Neural crest cell (in vitro differentiated cells): Measurements from ENCODE around the gene EPHA1. TPM values are rescaled to one million over a fixed set of nuclear protein-coding genes. Genes with fewer than 3 reads are reported as not detected.
"Not testable (repeated sequence)": the region's sequence is repeated elsewhere in the genome, so short reads cannot be mapped to it uniquely, and the experiment has no call there.

Experiments
- DNase-seq: peaks from one replicate; pipeline ENCODE4 v3.0.0; 2021; ENCODE audit warnings: low read depth, mixed read lengths, low spot score
- H3K27ac Mint-ChIP-seq: one replicate; pipeline ENCODE4 v1.8.0; 2021; ENCODE audit warnings: mild to moderate bottlenecking, mixed read lengths; ENCODE audit not compliant: unreplicated experiment
- H3K27me3 Mint-ChIP-seq: 2 replicates; pipeline ENCODE4 v1.8.0; 2021; ENCODE audit warnings: low read depth, mild to moderate bottlenecking, mixed read lengths
- H3K36me3 Mint-ChIP-seq: 2 replicates; pipeline ENCODE4 v1.8.0; 2021; ENCODE audit warnings: low read depth, mild to moderate bottlenecking, mixed read lengths
- H3K4me1 Mint-ChIP-seq: 2 replicates; pipeline ENCODE4 v1.8.0; 2021; ENCODE audit warnings: mixed read lengths
- H3K4me3 Mint-ChIP-seq: one replicate; pipeline ENCODE4 v1.8.0; 2021; ENCODE audit warnings: mild to moderate bottlenecking, mixed read lengths
- H3K9me3 Mint-ChIP-seq: 2 replicates; pipeline ENCODE4 v1.8.0; 2021; ENCODE audit warnings: mixed read lengths
- total RNA-seq: library from RNA; stranded (reverse); gene quantifications from 2 replicates; pipeline ENCODE4 v1.2.1, GENCODE V29; 2021
- TF ChIP-seq, protein P1 (sequence below): fragments of 200-600 bp; sonication (generic); conservative IDR thresholded peaks from 2 replicates; pipeline ENCODE4 v1.5.0; 2021; ENCODE audit warnings: antibody characterized with exemption, mild to moderate bottlenecking

EPHA1 gene
- total RNA-seq, 1 donor from 2014 or later = not detected

DNA sequence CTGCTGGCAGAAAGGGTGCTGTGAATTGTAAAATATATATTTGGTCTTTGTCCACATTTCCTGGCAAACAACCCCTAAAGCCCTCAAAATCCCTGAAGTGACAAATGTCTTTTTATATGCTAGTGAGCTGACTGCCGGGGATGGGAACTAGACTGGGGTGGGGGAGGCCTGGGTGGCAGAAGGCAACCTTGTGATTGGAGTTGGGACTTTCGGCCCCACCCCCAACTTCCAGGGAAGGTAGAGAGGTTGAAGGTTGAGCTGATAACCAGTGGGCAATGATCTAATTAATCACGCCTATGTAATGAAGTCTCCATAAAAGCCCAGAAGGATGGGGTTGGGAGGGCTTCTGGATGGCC is 2.7 kb downstream of the EPHA1 start:
- Mint-ChIP-seq H3K4me1 (peaks cover 38% of the 10 kb centered on the region), H3K36me3 (no peaks in the 10 kb centered on the region), H3K4me3 (no peak overlapping the region), H3K27me3 (peaks cover 32% of the 10 kb centered on the region), H3K9me3 (no peaks in the 10 kb centered on the region), H3K27ac (no peak overlapping the region)
- DNase-seq = no peak
- TF ChIP-seq, protein P1, sequence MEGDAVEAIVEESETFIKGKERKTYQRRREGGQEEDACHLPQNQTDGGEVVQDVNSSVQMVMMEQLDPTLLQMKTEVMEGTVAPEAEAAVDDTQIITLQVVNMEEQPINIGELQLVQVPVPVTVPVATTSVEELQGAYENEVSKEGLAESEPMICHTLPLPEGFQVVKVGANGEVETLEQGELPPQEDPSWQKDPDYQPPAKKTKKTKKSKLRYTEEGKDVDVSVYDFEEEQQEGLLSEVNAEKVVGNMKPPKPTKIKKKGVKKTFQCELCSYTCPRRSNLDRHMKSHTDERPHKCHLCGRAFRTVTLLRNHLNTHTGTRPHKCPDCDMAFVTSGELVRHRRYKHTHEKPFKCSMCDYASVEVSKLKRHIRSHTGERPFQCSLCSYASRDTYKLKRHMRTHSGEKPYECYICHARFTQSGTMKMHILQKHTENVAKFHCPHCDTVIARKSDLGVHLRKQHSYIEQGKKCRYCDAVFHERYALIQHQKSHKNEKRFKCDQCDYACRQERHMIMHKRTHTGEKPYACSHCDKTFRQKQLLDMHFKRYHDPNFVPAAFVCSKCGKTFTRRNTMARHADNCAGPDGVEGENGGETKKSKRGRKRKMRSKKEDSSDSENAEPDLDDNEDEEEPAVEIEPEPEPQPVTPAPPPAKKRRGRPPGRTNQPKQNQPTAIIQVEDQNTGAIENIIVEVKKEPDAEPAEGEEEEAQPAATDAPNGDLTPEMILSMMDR = no peak

DNA sequence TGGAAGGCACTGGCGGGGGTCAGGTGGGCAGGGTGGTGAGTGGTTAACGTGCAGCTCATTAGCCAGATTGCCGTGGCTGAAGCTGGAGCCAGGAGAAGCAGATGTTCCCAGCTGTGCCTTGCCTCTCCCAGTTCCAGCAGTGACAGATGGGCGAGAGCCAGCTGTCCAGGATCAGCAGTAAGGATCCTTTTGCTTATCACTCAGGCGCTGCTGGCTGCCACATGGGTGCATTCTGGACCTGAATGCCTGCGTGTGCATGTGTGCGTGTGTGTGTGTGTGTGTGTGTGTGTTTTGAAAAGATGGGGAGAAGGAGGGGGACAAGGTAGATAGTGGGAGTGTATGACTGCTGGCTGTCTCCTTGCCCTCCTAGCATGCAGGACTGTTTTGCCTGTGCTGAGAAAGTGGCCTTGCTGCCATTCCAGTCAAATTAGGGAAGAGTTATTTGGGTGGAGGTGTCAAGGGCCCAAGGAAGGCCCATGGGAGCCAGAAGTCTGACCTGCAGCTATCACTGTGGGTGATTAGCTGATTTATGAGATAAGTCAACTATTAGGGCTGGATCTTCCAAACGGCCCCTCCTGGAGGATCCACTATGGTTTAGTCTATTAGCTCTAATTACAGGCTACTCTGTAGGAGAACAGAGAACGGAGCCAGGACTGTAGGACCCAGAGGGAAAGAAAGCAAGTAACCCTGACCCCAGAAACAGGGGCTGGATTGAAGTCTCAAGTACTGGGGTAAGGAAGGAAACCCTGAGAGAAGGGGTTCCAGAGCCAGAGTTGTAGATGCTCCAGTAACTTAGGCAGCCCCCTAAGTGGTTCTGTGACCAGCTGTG is 3.3 kb downstream of the EPHA1 start:
- Mint-ChIP-seq H3K27me3 (peaks cover 29% of the 10 kb centered on the region), H3K36me3 (no peaks in the 10 kb centered on the region), H3K4me1 (peaks cover 34% of the 10 kb centered on the region), H3K27ac (no peak overlapping the region), H3K9me3 (no peaks in the 10 kb centered on the region), H3K4me3 (no peak overlapping the region)
- TF ChIP-seq, protein P1 = no peak
- no peak for DNase-seq

DNA sequence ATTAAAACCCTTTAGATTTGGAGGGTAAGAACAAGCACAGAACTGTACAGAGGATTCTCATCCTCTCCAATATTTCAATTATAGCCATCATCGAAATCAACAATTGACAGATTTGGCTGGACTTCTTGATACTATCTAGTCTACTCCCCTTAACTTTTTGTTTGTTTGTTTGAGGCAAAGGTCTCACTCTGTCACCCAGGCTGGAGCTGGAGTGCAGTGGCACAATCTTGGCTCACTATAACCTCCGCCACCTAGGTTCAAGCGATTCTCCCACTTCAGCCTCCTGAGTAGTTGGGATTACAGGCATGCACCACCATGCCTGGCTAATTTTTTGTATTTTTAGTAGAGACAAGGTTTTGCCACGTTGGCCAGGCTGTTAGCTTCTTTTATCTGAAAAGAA is 6.4 kb downstream of the EPHA1 start:
- not testable (repeated sequence) for H3K9me3 Mint-ChIP-seq, DNase-seq, H3K27me3 Mint-ChIP-seq, H3K36me3 Mint-ChIP-seq, H3K4me3 Mint-ChIP-seq, H3K27ac Mint-ChIP-seq
- peaks cover 14% of the 10 kb centered on the region for H3K4me1 Mint-ChIP-seq

DNA sequence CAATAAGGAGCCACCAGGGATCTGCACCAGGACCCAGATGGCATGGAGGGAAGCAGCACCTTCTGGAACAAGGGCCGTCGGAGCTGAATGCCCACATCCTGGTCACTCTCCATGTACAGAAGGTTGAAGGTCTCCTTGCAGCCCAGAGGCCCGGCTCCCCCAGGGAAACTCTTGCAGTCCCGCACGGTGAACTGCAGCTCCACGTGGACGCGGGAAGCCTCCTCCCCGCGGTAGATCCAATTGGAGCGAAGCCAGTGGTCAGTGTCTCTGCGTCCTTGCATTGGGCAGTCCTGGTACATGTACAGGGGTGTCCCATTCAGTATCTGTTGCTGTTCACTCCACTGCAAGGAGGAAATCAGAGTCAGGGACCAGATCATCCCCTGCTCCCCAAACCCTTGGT is 7.4 kb downstream of the EPHA1 start:
- Mint-ChIP-seq H3K4me3 (no peak overlapping the region), H3K4me1 (peaks cover 13% of the 10 kb centered on the region), H3K9me3 (no peaks in the 10 kb centered on the region), H3K27me3 (peaks cover 5% of the 10 kb centered on the region), H3K27ac (no peak overlapping the region), H3K36me3 (no peaks in the 10 kb centered on the region)
- DNase-seq = no peak
- TF ChIP-seq, protein P1 = no peak

DNA sequence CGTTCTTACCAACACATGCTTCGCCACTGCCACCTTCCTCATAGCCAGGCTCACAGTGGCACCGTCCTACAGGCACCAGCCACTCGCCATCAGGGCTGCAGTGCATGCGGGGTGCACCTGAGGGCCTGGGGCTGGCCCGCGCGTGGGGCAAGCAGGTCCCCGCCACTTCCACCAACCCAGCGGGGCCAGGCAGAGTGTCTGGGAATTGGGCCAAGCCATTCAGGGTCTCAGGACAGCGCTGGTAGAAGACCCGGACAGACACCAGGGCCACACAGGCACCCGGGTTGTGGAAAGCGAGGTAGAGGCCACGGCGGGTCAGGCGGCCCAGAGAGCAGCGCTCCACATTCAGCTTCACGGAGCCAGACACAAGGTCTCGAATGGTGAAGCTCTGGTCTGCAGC is 9.0 kb downstream of the EPHA1 start:
- Mint-ChIP-seq H3K4me3 (no peak overlapping the region), H3K27ac (no peak overlapping the region), H3K36me3 (no peaks in the 10 kb centered on the region), H3K27me3 (no peaks in the 10 kb centered on the region), H3K9me3 (no peaks in the 10 kb centered on the region), H3K4me1 (peaks cover 4% of the 10 kb centered on the region)
- DNase-seq = no peak
- TF ChIP-seq, protein P1 = no peak

DNA sequence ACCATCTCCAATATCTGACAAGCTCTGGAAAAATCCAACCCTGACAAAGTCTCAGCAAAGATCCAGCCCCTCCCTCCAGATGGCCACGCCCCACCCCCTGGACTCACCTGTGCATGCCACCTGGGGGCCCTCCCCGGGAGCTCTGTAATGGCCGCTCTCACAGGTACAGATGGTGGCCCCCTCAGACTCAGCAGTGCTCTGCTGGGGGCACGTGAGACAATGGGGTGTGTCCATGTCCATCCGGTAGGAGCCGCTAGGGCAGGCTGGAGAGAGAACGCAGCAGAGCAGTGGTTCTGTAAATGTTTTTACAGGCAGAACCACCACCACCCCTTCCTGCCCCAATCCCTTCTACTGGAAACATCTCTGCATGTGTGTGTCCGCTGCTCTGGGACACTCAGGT is 9.5 kb downstream of the EPHA1 start:
- H3K27ac Mint-ChIP-seq = no peak overlapping the region
- no peaks in the 10 kb centered on the region for H3K9me3 Mint-ChIP-seq
- no peak overlapping the region for H3K4me3 Mint-ChIP-seq
- H3K36me3 Mint-ChIP-seq = no peaks in the 10 kb centered on the region
- TF ChIP-seq, protein P1 = no peak
- no peaks in the 10 kb centered on the region for H3K27me3 Mint-ChIP-seq
- DNase-seq = no peak
- H3K4me1 Mint-ChIP-seq = peaks cover 4% of the 10 kb centered on the region
